ENCODE results near the gene TC2N.
"Not testable (repeated sequence)": the region's sequence is repeated elsewhere in the genome, so short reads cannot be mapped to it uniquely, and the experiment has no call there.

The TC2N gene

DNA sequence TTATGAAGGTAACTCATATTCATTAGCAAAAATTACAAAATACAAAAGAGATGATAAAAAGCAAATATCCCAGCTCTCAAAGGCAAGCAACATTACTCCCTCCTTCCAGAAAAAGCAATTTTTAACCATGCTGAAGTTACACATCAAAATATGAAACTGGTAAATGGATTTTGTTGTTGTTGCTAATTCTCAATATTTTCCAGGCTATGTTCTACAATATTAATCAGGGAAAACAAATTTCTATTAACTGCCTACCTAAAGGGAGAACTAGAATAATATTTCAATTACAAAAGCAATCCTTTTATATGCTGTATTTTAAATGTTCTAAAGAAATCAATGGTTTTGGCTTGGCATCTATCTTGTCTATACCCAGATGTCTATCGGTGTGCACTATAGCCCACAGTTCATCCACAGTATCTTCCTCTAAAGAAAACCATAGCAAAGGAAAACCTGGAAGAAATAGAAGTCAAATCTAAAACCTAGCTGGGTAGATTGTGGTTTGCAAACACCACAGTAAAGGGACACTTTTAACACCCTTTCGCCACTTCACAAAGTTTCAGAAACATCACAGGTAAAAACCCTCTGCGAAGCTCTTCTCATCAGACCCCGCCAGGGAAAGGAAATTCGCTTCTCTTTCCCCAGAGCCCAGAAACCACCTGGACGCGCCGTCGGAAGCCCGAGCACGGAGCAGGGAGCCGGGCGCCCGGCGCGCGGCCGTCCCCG, 32.0 kb downstream of the TC2N start:
- no peak for DNase-seq (ENCODE audit: low read depth, low spot score)

DNA sequence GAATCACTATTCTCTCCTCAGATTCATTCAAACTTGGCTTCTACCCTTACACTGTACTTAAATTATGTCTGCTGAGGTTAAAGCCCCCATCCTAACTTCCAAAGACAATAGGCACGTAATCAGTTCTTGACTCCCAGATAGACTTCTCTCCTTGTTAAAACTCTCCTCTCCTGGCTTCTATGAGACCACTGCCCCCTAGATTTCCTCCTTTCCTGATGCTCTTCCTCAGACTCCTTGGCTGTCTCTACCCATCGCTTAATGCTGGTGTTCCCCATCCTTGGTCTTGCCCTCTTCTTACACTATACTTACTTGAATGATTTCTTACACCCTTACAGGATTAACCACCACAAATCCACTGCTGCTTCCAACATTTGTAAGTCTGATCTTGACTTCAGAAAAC, 32.8 kb downstream of the TC2N start:
- no peak for DNase-seq (ENCODE audit: low read depth, low spot score)

DNA sequence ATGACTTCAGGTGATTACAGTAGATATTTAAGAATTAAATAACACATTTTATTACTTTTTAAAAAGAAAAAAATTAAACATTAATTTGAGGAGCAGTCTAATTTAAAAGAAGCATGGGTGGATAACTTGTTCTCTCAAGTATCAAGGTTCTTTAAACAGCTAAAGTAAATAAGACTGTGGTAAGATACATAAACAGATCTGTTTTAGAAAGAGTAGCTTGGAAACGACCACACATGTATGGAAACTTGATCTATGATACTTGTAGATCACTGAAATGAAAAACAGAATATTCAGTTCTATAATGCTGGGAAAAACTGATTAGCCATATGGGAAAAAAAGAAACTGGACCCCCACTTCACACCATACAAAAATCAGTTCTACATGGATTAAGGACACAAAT, 36.0 kb downstream of the TC2N start:
- no peak for DNase-seq (ENCODE audit: low read depth, low spot score)

DNA sequence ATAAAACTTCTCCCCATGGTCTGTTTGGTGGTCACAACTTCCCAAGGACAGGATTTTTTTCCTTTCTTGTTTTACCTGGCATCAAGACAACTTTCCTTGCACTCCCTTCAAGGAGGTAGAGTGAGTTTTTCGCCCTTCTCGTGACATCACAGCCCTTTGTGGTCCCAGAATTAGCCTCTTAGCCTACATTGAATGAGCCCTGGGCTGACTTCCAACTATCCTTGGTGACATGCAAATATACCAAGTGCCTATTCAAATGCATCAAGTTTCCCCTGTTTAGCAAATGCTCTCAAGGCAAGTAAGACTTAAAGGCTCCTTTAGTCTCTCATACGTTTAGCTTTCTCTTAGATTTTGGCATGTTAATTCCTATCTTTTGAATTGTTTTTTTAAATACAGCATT, 36.6 kb downstream of the TC2N start:
- DNase-seq (ENCODE audit: low read depth, low spot score): peak; percentile 24

DNA sequence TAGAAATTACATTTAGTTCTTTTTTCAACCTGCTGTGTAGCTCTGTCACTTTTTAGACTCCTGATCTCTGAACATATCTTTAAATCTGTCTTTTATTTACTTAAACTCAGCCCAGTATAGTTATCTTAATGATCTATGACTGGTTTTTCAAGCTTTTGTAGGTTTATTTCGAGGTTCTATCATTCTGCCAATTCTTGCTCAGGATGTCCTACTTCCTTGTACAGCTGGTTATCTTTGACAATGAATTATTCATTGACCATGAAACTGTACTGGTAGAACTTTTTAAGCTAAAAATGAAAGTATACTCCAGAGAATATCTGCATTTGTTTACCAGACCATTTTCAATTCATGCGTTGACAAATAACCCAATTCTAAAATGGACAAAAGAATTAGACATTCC, 37.8 kb downstream of the TC2N start:
- no peak for DNase-seq (ENCODE audit: low read depth, low spot score)

DNA sequence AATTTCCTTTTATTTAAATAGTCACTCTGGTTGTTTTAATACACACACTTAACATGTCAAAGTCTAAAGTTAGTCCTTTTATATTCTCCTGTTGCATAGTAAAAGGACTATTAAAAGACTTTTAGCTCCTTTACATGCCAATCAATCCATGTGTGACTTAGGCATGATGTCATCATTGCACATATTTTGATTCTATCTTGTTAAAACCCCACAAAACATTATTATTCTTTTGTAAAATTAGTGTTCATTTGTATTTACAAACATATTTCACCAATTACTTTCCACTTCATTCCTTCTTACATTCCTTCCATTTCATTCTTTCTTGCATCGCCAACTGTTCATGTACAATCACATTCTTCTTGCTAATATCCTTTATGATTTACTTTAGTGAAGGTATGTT, 39.6 kb downstream of the TC2N start:
- no peak for DNase-seq (ENCODE audit: low read depth, low spot score)

DNA sequence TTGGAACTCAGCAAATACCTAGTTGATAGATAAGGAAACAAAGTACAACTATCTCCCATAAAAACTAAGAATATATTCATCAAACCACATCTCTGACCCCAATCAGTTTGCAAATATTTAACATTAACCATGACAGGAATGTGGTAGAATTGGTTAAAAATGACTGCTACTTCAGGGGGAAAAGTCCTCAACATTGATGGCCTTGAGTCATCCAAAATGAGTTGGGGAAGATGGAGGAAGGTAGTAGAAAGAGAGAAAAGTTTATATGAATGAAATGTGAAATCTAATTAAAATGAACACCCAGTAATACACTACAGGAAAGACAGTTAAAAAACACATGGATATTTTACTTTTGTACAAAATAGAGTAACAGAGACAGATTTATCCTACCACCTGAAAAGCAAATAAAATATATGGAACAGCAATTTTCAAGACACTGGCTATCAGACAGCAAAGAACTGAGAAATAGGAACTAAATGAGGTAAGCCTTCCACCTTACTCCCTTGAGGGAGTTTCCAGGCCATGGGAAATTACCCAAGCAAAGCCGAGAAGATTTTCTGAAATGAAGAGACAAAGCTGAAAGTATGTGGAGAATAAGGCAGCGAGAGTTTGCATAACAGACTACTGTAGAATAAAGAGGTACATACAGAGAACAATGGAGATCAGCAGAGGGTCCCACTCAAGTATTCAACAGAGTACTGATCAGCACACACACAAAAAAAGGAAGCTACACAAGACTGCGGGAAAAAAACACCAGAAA, 49.6 kb downstream of the TC2N start:
- DNase-seq (ENCODE audit: low read depth, low spot score): no peak

DNA sequence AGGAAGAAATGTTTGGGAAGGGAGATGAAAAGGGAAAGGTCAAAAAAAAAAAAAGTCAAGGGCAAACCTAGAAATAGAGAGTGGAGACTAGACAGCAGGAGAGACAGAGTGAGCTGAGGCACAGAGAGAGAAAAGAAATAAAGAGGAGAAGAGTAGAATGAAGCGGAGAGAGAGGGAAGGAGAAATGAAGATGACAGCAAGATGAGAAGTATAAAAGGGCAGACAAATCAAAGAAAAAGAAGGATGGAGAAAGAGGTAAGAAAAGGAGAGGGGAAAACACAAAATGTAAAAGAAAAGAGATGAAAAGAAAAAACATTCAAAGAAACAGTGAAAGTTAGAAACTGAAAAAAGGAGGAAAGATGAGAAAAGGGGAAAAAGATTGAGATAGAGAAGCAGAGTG, 53.0 kb downstream of the TC2N start:
- no peak for DNase-seq (ENCODE audit: low read depth, low spot score)

DNA sequence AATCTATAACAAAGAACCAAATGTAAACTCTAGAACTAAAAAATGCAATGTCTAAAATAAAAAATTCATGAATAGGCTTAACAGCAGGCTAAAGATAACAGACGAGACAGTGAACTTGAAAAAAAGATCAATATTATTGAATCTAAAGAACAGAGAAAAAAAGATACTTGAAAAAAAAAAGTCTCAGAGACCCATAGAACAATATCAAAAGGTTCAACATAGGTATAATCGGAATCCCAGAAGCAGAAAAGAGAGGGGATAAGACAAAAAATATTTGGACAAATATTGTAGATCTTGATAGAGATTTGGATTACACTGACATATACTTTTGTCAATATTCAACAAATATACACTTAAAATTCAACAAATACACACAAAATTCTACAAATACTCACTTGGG, 56.6 kb downstream of the TC2N start:
- DNase-seq (ENCODE audit: low read depth, low spot score): no peak

DNA sequence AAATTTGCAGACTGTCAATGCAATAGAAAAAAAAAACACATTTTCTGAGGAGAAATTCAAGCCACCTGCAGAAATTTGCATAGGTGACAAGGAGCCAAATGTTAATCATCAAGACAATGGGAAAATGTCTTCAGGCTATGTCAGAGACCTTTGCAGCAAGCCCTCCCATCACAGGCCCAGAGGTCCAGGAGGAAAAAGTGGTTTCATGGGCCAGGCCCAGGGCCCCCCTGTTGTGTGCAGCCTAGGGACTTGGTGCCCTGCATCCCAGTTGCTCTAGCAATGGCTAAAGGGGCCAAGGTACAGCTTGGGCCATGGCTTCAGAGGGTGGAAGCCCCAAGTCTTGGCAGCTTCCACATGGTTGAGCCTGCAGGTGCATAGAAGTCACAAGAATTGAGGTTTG, 60.6 kb downstream of the TC2N start:
- DNase-seq (ENCODE audit: low read depth, low spot score): no peak

DNA sequence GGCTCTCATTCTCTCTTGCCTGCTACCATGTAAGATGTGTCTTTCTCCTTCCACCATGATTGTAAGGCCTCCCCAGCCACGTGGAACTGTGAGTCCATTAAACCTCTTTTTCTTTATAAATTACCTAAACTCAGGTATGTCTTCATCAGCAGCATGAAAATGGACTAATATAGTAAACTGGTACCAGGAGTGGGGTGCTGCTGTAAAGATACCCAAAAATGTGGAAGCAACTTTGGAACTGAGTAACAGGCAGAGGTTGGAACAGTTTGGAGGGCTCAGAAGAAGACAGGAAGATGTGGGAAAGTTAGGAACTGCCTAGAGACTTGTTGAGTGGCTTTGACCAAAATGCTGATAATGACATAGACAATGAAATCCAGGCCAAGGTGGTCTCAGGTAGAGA, 61.2 kb downstream of the TC2N start:
- not testable (repeated sequence) for DNase-seq (ENCODE audit: low read depth, low spot score)

DNA sequence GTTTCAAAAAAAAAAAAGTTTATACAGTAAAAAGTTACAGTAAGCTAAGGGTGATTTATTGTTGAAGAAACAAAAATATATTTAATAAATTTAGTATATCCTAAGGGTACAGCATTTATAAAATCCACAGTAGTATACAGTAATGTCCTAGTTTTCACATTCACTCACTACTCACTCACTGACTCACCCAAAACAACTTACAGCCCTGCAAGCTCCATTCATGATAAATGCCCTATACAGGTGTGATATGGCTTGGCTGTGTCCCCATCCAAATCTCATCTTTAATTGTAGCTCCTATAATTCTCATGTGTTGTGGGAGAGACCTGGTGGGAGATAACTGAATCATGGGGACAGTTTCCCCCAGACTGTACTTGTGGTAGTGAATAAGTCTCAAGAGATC, 61.7 kb downstream of the TC2N start:
- no peak for DNase-seq (ENCODE audit: low read depth, low spot score)

DNA sequence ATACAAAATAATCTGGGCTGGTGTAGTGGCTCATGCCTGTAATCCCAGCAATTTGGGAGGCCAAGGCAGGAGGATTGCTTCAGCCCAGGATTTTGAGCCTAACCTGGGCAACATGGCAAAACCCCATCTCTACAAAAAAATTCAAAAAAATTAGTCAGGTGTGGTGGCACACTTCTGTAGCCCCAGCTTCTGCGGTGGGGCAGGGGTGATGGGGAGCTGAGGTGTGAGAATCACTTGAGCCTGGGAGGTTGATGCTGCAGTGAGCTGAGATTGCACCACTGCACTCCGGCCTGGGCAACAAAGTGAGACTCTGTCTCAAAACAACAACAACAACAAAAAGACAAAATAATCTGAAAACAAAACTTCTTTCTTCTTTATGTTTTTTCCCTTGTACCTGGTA, 66.0 kb downstream of the TC2N start:
- DNase-seq (ENCODE audit: low read depth, low spot score): no peak

DNA sequence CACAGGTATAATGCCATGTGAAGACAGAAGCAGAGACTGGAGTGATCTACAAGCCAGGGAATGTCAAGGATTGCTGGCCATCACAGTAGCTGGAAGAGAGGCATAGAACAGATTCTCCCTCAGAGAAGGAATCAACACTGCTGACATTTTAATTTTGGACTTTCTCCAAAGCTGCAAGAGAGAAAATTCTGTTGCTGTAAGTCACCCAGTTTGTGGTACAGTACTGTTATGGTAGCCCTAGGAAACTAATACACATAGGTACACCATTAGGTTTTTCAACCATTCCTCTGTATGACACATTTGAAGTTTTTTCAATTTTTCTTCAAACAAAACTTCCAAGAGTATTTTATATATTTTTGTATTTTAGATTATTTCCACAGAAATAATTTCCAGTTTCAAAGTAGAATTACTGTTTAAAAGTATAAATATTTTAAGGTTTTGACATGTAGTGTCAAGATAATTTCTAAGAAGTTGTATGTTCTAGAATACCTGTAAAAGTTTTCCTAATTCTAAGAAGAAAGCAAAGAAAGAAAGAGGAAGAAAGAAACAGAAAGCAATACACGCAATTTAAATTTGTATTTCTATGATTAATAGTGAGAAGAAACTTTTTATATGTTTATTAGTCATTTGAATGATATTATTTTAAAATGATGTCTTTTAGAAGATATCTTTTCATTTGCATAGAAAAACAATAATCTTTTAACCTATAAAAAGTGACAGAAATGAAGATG, 70.6 kb downstream of the TC2N start:
- no peak for DNase-seq (ENCODE audit: low read depth, low spot score)

DNA sequence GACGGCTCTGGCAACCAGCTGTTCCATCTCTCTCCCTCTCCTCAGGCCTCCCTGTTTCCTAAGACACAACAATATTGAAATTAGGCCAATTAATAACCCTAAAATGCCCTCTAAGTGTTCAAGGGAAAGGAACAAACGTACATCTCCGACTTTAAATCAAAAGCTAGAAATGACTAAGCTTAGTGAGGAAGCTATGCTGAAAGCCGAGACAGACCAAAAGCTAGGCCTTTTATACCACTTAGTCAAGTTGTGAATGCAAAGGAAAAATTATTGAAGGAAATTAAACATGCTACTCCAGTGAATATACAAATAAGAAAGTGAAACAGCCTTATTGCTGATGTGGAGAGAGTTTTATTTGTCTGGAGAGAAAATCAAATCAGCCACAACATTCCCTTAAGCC, 73.6 kb downstream of the TC2N start:
- DNase-seq (ENCODE audit: low read depth, low spot score): no peak

DNA sequence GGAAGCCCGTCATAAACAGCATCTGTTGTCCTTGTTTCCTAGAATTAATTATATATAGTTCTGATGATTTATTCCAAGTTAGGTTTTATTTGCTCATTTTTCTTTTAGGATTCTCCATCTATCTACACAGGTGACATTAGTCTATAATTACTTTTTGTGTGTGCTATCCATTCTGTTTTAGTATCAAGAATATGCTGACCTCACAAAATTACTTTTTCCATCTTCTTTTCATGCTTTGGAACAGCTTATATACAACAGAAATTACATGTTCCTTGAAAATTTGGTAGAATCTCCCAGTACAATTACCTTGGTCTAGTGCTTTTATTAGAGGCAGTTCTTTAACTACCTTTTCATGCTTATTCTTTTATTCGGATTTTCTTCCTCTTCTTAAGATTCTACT, 81.1 kb downstream of the TC2N start:
- no peak for DNase-seq (ENCODE audit: low read depth, low spot score)

DNA sequence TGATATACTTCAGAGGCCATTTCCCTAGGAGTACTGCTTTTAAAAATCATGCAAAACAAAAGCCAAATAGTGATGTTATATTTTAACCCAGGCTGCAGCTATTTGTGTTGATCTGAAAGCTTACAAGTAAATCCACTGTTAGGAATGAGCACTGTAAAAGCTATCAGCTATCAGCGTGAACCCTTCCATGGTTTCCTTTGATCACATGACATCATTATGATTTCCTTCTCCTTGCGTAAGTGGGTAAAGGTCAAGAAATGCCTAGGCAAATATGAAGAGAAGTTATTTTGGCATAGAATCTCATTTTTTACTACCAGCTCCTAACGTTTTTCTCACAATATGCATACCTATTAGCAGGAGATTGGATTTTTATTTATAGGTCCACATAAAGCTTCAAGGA, 86.9 kb downstream of the TC2N start:
- no peak for DNase-seq (ENCODE audit: low read depth, low spot score)

DNA sequence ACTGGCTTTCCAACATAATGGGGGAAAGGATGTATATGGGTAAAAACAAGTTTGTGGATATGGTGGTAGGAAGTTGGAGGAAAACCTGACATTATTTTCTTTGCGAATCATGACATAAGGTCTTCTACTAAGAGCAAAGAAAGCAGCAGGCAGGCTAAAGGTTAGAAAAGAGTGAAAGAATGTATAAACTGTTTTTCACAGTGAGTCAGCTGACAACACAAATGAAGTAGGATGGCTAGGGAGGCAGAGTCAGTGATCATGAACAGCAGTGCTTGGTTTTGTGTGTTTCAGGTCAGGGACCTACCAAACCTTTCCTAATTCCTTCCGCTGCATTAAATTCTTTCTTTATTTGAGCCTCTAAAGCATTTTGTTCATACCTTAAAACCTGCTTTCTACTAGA, 89.1 kb downstream of the TC2N start:
- no peak for DNase-seq (ENCODE audit: low read depth, low spot score)

DNA sequence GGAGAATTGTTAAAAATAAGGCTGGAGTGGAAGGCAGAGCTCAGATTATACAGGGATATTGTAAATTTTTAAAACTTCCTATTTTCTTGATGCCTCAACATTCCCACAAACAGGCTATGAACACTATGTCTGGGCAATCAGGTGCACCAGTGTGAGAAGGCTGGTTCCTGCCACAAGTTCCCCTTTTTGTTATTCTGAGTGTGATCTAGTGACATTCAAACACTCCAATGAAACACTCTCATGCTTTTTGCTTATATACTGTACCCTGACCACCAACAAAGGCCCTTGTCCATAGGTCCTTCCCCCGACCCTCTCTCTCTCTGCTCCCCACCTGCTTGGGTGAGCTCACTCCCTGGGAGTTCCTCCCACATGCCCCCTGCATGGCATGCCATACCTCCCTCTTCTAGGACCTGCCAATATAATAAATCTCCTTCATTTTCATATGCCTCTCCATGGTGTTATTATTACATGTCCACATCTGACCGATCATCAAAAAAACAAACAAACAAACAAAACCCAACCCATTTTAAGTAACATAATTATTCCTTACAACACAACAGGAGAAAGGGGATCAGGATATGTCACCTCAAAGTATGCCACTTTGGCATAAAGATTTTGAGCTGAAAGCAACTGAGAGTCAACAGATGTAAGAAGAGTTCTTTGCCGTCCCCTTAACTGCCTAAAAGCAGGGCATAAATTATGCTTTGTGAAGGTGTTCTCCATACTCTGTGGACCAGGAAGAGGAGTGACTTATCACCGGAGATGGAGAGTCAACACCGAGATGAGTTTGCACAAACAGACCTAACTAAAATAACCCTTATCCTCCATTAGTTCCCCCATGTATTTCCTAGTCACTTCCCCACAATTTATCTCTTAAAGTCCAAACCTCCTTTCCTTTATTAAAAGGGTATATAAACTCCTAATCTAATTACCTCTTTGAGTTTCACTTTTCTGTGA, 92.9 kb downstream of the TC2N start:
- DNase-seq (ENCODE audit: low read depth, low spot score): no peak

DNA sequence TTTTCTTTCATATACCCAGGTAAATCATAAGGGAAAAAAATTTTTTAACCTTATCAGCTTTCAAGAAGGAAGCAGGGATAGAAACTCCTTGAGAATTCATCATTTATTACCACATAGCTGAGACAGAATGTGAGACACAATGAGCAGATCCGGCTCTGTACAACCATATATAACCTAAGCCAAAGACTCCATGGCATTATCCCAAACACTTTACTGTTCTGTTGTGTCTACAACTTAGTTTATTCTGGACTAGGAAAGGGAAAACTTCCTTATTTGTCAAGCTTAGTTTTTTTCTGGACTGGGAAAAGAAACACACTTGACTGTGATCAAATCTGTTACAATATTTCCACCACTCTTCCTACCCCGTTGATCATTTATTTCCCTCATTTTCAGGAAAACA, 97.2 kb downstream of the TC2N start:
- no peak for DNase-seq (ENCODE audit: low read depth, low spot score)

DNA sequence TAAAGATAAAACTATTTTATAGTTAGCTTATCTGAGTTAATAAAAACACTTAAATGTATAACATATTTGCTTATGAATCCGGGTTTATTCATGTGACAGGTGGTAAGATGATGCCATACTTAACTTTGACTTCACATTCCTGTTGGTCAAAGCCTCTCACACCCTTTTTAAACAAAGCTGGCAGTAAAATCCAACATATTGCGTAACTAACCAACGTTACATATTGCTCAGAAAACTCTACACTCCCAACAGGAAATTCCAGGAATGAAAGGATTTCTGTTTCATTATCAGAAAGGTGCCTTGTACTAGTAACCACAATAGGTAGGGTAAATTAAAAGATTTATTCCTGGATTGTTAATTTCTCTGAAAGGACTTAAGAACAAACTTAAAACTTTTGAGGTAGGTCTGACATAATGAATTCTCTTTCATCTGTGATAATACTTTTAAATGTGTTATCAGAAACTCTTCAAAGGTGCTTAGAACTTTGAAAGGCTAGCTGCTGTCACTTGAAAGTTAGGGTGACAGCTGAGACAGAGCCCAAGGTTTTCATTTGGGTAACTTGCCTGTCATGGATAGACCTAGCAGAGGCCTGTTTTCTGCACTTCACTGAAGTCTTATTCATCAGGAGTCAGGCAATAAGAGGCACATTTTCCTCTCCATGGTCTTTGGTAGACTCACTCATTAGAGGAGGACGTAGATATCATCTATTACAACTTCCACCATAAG, 111.6 kb downstream of the TC2N start:
- no peak for DNase-seq (ENCODE audit: low read depth, low spot score)
